HCT116 (cell line): ENCODE results near the gene OR13A1.
"Not testable (repeated sequence)": the region's sequence is repeated elsewhere in the genome, so short reads cannot be mapped to it uniquely, and the experiment has no call there.

ENCODE experiments used
- EZH2 ChIP-seq: fragments of 200-600 bp; sonication (generic); IDR thresholded peaks from 2 replicates; pipeline ENCODE4 v1.6.1; 2017; ENCODE audit warnings: antibody characterized with exemption, mixed run types
- EZH2phosphoT487 ChIP-seq: fragments of 200-600 bp; IDR thresholded peaks from 2 replicates; pipeline ENCODE4 v1.6.1; 2018; ENCODE audit warnings: antibody characterized with exemption, borderline replicate concordance
- FOSL1 ChIP-seq: IDR thresholded peaks from 2 replicates; pipeline ENCODE4 v1.6.1; 2012; ENCODE audit warnings: low read depth
- JUND ChIP-seq: IDR thresholded peaks from 2 replicates; pipeline ENCODE4 v1.6.1; 2012
- POLR2A ChIP-seq: IDR thresholded peaks from 2 replicates; pipeline ENCODE4 v1.7.0; 2011; ENCODE audit warnings: borderline replicate concordance; ENCODE audit not compliant: insufficient read depth, insufficient read length; ENCODE audit errors: extremely low read depth
- RAD21 ChIP-seq: IDR thresholded peaks from 2 replicates; pipeline ENCODE4 v1.6.1; 2012; ENCODE audit warnings: low read depth, mild to moderate bottlenecking
- SP1 ChIP-seq: IDR thresholded peaks from 2 replicates; pipeline ENCODE4 v1.6.1; 2012; ENCODE audit warnings: low read depth
- YY1 ChIP-seq: IDR thresholded peaks from 2 replicates; pipeline ENCODE4 v1.6.1; 2011; ENCODE audit warnings: low read length, low read depth, moderate library complexity, mild to moderate bottlenecking; ENCODE audit not compliant: insufficient replicate concordance; ENCODE audit errors: extremely low read depth
- ZNF274 ChIP-seq: fragments of 200-500 bp; sonication (Bioruptor generic); IDR thresholded peaks from 2 replicates; pipeline ENCODE4 v1.6.1; 2014; ENCODE audit warnings: mild to moderate bottlenecking, low read depth, low read length, inconsistent platforms
- TF ChIP-seq, protein P1 (sequence below): IDR thresholded peaks from 2 replicates; pipeline ENCODE4 v1.6.1; 2012; ENCODE audit warnings: low read depth
- TF ChIP-seq, protein P2 (sequence below), 3 experiments: fragments of 200-600 bp in 1 of 3; sonication (generic) in 1 of 3; IDR thresholded peaks in 2 of 3; conservative IDR thresholded peaks in 1 of 3; 2 replicates each; pipeline ENCODE4 v1.5.1; 2012 to 2017; ENCODE audit warnings: low read depth in 2 of 3, low read length in 2 of 3, antibody characterized with exemption in 1 of 3, borderline replicate concordance in 1 of 3, control low read depth in 1 of 3, mild to moderate bottlenecking in 1 of 3, mixed read lengths in 1 of 3, mixed run types in 1 of 3, moderate library complexity in 1 of 3; ENCODE audit not compliant: insufficient read depth in 1 of 3

DNA sequence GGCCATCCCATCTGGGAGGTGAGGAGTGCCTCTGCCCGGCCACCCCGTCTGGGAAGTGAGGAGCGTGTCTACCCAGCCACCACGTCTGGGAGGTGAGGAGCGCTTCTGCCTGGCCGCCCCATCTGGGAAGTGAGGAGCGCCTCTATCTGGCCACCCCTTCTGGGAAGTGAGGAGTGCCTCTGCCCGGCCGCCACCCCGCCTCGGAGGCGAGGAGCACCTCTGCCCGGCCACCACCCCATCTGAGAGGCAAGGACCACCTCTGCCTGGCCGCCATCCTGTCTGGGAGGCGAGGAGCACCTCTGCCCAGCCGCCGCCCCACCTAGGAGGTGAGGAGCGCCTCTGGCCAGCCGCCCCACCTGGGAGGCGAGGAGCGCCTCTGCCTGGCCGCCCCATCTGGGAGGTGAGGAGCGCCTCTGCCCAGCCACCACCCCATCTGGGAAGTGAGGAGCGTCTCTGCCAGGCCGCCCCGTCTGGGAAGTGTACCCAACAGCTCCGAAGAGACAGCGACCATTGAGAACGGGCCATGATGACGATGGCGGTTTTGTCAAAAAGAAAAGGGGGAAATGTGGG, 32.9 kb upstream of the OR13A1 start:
- not testable (repeated sequence) for TF ChIP-seq POLR2A, YY1, EZH2, JUND, ZNF274, EZH2phosphoT487, SP1, FOSL1, RAD21
- TF ChIP-seq, protein P1, sequence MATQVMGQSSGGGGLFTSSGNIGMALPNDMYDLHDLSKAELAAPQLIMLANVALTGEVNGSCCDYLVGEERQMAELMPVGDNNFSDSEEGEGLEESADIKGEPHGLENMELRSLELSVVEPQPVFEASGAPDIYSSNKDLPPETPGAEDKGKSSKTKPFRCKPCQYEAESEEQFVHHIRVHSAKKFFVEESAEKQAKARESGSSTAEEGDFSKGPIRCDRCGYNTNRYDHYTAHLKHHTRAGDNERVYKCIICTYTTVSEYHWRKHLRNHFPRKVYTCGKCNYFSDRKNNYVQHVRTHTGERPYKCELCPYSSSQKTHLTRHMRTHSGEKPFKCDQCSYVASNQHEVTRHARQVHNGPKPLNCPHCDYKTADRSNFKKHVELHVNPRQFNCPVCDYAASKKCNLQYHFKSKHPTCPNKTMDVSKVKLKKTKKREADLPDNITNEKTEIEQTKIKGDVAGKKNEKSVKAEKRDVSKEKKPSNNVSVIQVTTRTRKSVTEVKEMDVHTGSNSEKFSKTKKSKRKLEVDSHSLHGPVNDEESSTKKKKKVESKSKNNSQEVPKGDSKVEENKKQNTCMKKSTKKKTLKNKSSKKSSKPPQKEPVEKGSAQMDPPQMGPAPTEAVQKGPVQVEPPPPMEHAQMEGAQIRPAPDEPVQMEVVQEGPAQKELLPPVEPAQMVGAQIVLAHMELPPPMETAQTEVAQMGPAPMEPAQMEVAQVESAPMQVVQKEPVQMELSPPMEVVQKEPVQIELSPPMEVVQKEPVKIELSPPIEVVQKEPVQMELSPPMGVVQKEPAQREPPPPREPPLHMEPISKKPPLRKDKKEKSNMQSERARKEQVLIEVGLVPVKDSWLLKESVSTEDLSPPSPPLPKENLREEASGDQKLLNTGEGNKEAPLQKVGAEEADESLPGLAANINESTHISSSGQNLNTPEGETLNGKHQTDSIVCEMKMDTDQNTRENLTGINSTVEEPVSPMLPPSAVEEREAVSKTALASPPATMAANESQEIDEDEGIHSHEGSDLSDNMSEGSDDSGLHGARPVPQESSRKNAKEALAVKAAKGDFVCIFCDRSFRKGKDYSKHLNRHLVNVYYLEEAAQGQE = not testable (repeated sequence)
- TF ChIP-seq, protein P2, sequence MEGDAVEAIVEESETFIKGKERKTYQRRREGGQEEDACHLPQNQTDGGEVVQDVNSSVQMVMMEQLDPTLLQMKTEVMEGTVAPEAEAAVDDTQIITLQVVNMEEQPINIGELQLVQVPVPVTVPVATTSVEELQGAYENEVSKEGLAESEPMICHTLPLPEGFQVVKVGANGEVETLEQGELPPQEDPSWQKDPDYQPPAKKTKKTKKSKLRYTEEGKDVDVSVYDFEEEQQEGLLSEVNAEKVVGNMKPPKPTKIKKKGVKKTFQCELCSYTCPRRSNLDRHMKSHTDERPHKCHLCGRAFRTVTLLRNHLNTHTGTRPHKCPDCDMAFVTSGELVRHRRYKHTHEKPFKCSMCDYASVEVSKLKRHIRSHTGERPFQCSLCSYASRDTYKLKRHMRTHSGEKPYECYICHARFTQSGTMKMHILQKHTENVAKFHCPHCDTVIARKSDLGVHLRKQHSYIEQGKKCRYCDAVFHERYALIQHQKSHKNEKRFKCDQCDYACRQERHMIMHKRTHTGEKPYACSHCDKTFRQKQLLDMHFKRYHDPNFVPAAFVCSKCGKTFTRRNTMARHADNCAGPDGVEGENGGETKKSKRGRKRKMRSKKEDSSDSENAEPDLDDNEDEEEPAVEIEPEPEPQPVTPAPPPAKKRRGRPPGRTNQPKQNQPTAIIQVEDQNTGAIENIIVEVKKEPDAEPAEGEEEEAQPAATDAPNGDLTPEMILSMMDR (IDR thresholded peaks at IDR 0.05 in 2 of 3, conservative IDR thresholded peaks at IDR 0.05 in 1 of 3; ENCODE audit: borderline replicate concordance in 1 of 3, insufficient read depth in 1 of 3, low read depth in 2 of 3, low read length in 2 of 3) = not testable (repeated sequence)
